Right atrium auricular region (tissue), 2 donors: ENCODE data around the gene CYP26A1. TPM values are rescaled to one million over a fixed set of nuclear protein-coding genes. Genes with fewer than 3 reads are reported as not detected.

ENCODE experiments used
- DNase-seq: peaks from one replicate; pipeline ENCODE4 v3.0.0-alpha.2; 2019; ENCODE audit warnings: low spot score
- H3K27ac ChIP-seq, 2 donors: fragments of 200-600 bp; sonication (generic); 1 replicate in 1 of 2; 2 replicates in 1 of 2; pipeline ENCODE4 v1.5.1; 2016 to 2019
- H3K27me3 ChIP-seq, 2 donors: fragments of 200-600 bp; sonication (generic); one replicate each; pipeline versions ENCODE4 v1.5.1 to v1.6.0; 2017 to 2019
- H3K36me3 ChIP-seq: fragments of 200-600 bp; sonication (generic); one replicate; pipeline ENCODE4 v1.5.1; 2016
- H3K4me1 ChIP-seq, 2 donors: fragments of 200-600 bp; sonication (generic); one replicate each; pipeline versions ENCODE4 v1.5.1 to v1.6.0; 2017 to 2019
- H3K4me3 ChIP-seq, 2 donors: fragments of 200-600 bp; sonication (generic); 1 replicate in 1 of 2; 2 replicates in 1 of 2; pipeline ENCODE4 v1.5.1; 2017 to 2019; ENCODE audit warnings: mild to moderate bottlenecking in 1 of 2, moderate library complexity in 1 of 2
- H3K9me3 ChIP-seq, 2 donors: fragments of 200-600 bp; sonication (generic); one replicate each; pipeline ENCODE4 v1.5.1; 2019
- CTCF ChIP-seq, 2 donors: fragments of 200-600 bp; sonication (generic); IDR thresholded peaks; one replicate each; pipeline ENCODE4 v1.5.1; 2019; ENCODE audit warnings: antibody characterized with exemption in 2 of 2
- total RNA-seq, 2 donors: library from RNA; depleted of rRNA; stranded (reverse); fragments of >200 nt; gene quantifications; one replicate each; pipeline ENCODE4 v1.1.0, GENCODE V29; 2016

CYP26A1 gene
- total RNA-seq, 2 donors from 2014 or later: not detected

- Histone ChIP-seq H3K9me3 (no peaks in the 10 kb centered on the region), H3K4me3 (no peak overlapping the region), H3K27me3 (no peaks in the 10 kb centered on the region), H3K4me1 (no peaks in the 10 kb centered on the region), H3K36me3 (no peaks in the 10 kb centered on the region), H3K27ac (no peak overlapping the region)
- DNase-seq: no peak
- no peak for TF ChIP-seq CTCF (IDR thresholded peaks at IDR 0.05)
Observed at GRCh38 chr10:93032105-93032808, 41.4 kb upstream of the CYP26A1 start.

- Histone ChIP-seq H3K9me3 (no peaks in the 10 kb centered on the region), H3K4me1 (no peaks in the 10 kb centered on the region), H3K27ac (no peak overlapping the region), H3K36me3 (no peaks in the 10 kb centered on the region), H3K27me3 (no peaks in the 10 kb centered on the region), H3K4me3 (no peak overlapping the region)
- DNase-seq: no peak
- TF ChIP-seq CTCF (IDR thresholded peaks at IDR 0.05): no peak
Observed at GRCh38 chr10:93032809-93033137, 40.9 kb upstream of the CYP26A1 start.

- no peaks in the 10 kb centered on the region for H3K9me3 ChIP-seq
- no peaks in the 10 kb centered on the region for H3K4me1 ChIP-seq
- H3K27me3 ChIP-seq: no peaks in the 10 kb centered on the region
- DNase-seq: no peak
- TF ChIP-seq CTCF (IDR thresholded peaks at IDR 0.05): no peak
- no peak overlapping the region for H3K27ac ChIP-seq
- H3K4me3 ChIP-seq: no peak overlapping the region
- H3K36me3 ChIP-seq: no peaks in the 10 kb centered on the region
Observed at GRCh38 chr10:93034426-93034825, 39.3 kb upstream of the CYP26A1 start.

- Histone ChIP-seq H3K4me3 (no peak overlapping the region), H3K36me3 (no peaks in the 10 kb centered on the region)
Observed at GRCh38 chr10:93039110-93039509, 34.6 kb upstream of the CYP26A1 start.

GRCh38 chr10:93039721-93040120 lies 34.0 kb upstream of the CYP26A1 start:
- H3K36me3 ChIP-seq: no peaks in the 10 kb centered on the region
- no peak overlapping the region for H3K4me3 ChIP-seq
- no peaks in the 10 kb centered on the region for H3K9me3 ChIP-seq
- H3K27ac ChIP-seq: no peak overlapping the region
- peak in 1 of 2 donors; percentile 29 for TF ChIP-seq CTCF (IDR thresholded peaks at IDR 0.05)
- no peak for DNase-seq
- H3K4me1 ChIP-seq: no peaks in the 10 kb centered on the region
- H3K27me3 ChIP-seq: no peaks in the 10 kb centered on the region

More at GRCh38 chr10:93039110-93039509, 34.6 kb upstream of the CYP26A1 start:
- DNase-seq: no peak
- H3K27ac ChIP-seq: no peak overlapping the region
- H3K4me1 ChIP-seq: no peaks in the 10 kb centered on the region
- TF ChIP-seq CTCF (IDR thresholded peaks at IDR 0.05): no peak
- H3K27me3 ChIP-seq: no peaks in the 10 kb centered on the region
- H3K9me3 ChIP-seq: no peaks in the 10 kb centered on the region

GRCh38 chr10:93054486-93054885 lies 19.2 kb upstream of the CYP26A1 start:
- Histone ChIP-seq H3K27ac (no peak overlapping the region), H3K9me3 (no peaks in the 10 kb centered on the region), H3K4me3 (no peak overlapping the region), H3K36me3 (no peaks in the 10 kb centered on the region), H3K27me3 (peaks cover under 1% of the 10 kb centered on the region in 2 donors), H3K4me1 (no peaks in the 10 kb centered on the region)
- no peak for TF ChIP-seq CTCF (IDR thresholded peaks at IDR 0.05)
- no peak for DNase-seq
